Stomach smooth muscle (tissue), 2 donors: ENCODE data around the gene SKP1.

Experiments used
- H3K27ac ChIP-seq: one replicate; pipeline ENCODE4 v1.7.0; 2013; ENCODE audit warnings: mild to moderate bottlenecking, low read length, inconsistent platforms
- H3K27me3 ChIP-seq, 2 donors: one replicate each; pipeline ENCODE4 v1.7.0; 2013; ENCODE audit warnings: low read length in 2 of 2; ENCODE audit not compliant: insufficient read depth in 2 of 2, control insufficient read depth in 1 of 2
- H3K36me3 ChIP-seq, 2 donors: one replicate each; pipeline ENCODE4 v1.7.0; 2013; ENCODE audit warnings: low read length in 2 of 2; ENCODE audit not compliant: control insufficient read depth in 2 of 2, insufficient read depth in 2 of 2
- H3K4me1 ChIP-seq: one replicate; pipeline ENCODE4 v1.7.0; 2013; ENCODE audit warnings: low read length; ENCODE audit not compliant: control insufficient read depth, insufficient read depth
- H3K4me3 ChIP-seq, 2 donors: one replicate each; pipeline ENCODE4 v1.7.0; 2013; ENCODE audit warnings: low read length in 2 of 2
- H3K9ac ChIP-seq, 2 donors: one replicate each; pipeline ENCODE4 v1.7.0; 2013; ENCODE audit warnings: low read length in 2 of 2, mild to moderate bottlenecking in 1 of 2
- H3K9me3 ChIP-seq, 2 donors: one replicate each; pipeline ENCODE4 v1.7.0; 2013; ENCODE audit warnings: low read length in 2 of 2; ENCODE audit not compliant: control insufficient read depth in 2 of 2
- donor health status: healthy.
- donor health status: Pancreatic carcinoma.

SKP1 gene

DNA sequence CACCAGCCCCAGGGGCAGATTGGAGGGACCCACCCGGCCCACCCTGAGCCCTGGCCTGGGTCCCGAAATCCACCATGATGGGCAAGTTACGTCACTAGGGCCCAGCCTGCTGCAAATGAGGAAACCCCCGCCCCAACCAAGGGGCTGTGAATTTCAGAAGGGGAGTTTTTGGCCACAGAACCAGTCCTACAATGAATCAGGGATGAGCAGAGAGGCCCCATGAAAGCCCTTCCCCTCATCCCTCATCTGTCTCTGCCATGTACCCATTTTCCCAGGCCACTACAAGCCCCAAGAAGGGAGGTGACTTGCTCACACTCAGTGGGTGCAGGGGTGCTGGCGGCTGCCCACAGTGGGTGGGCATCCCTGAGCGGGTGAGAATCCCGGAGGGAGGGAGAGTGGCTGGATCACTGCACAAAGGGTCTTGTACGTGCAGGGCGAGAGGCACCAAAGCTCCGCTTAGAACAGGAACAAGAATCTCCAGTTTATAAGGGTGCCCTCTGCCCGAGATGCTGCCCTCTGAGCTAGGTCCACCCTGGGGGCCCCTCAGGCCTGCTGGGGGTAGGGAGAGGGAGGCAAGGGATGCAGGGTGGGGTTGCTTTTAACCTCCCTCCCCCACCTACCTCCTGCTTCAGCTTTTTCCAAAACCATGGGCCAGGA is 72.6 kb downstream of the SKP1 start:
- no peaks in the 10 kb centered on the region for H3K36me3 ChIP-seq
- H3K9ac ChIP-seq = no peak overlapping the region
- no peak overlapping the region for H3K27ac ChIP-seq
- H3K9me3 ChIP-seq = no peaks in the 10 kb centered on the region
- H3K27me3 ChIP-seq = no peaks in the 10 kb centered on the region
- H3K4me3 ChIP-seq = no peak overlapping the region
- peaks cover 13% of the 10 kb centered on the region for H3K4me1 ChIP-seq

- Histone ChIP-seq H3K36me3 (no peaks in the 10 kb centered on the region), H3K27me3 (no peaks in the 10 kb centered on the region), H3K9me3 (no peaks in the 10 kb centered on the region), H3K4me3 (no peak overlapping the region), H3K27ac (no peak overlapping the region), H3K9ac (no peak overlapping the region), H3K4me1 (peaks cover 13% of the 10 kb centered on the region)
Measured at GRCh38 chr5:134103397-134103796, 73.4 kb downstream of the SKP1 start.

- H3K9me3 ChIP-seq = no peaks in the 10 kb centered on the region
- no peak overlapping the region for H3K9ac ChIP-seq
- H3K27ac ChIP-seq = no peak overlapping the region
- H3K27me3 ChIP-seq = no peaks in the 10 kb centered on the region
- no peak overlapping the region for H3K4me3 ChIP-seq
- no peaks in the 10 kb centered on the region for H3K36me3 ChIP-seq
- H3K4me1 ChIP-seq = peaks cover 16% of the 10 kb centered on the region
Measured at GRCh38 chr5:134101686-134102439, 74.9 kb downstream of the SKP1 start.

- Histone ChIP-seq H3K4me1 (peaks cover 16% of the 10 kb centered on the region), H3K4me3 (no peak overlapping the region), H3K27me3 (no peaks in the 10 kb centered on the region), H3K36me3 (no peaks in the 10 kb centered on the region), H3K9ac (peak overlapping the region; percentile 38 to 42), H3K27ac (peak overlapping the region; percentile 11), H3K9me3 (no peaks in the 10 kb centered on the region)
Measured at GRCh38 chr5:134100283-134101091, 76.3 kb downstream of the SKP1 start.

- no peak overlapping the region for H3K4me3 ChIP-seq
- H3K9me3 ChIP-seq = no peaks in the 10 kb centered on the region
- no peaks in the 10 kb centered on the region for H3K27me3 ChIP-seq
- no peaks in the 10 kb centered on the region for H3K36me3 ChIP-seq
- no peak overlapping the region for H3K9ac ChIP-seq
- H3K4me1 ChIP-seq = peaks cover 16% of the 10 kb centered on the region
- H3K27ac ChIP-seq = no peak overlapping the region
Measured at GRCh38 chr5:134099939-134100282, 76.8 kb downstream of the SKP1 start.

- Histone ChIP-seq H3K9me3 (no peaks in the 10 kb centered on the region), H3K36me3 (no peaks in the 10 kb centered on the region), H3K9ac (no peak overlapping the region), H3K4me1 (peaks cover 16% of the 10 kb centered on the region), H3K27me3 (no peaks in the 10 kb centered on the region), H3K4me3 (no peak overlapping the region), H3K27ac (no peak overlapping the region)
Measured at GRCh38 chr5:134099288-134099872, 77.4 kb downstream of the SKP1 start.
